ENCODE data around the gene ABHD16A. TPM values are rescaled to one million over a fixed set of nuclear protein-coding genes. Genes with fewer than 3 reads are reported as not detected.

Gene ABHD16A
- total RNA-seq, 1 donor from 2014 or later = 54.7 TPM

GRCh38 chr6:31701666-31702404 is 1.3 kb downstream of the ABHD16A start:
- peak overlapping the region; percentile 99 for H3K4me3 Mint-ChIP-seq (ENCODE audit: unreplicated experiment)
- peaks cover 31% of the 10 kb centered on the region for H3K4me1 Mint-ChIP-seq (ENCODE audit: unreplicated experiment)
- no peaks in the 10 kb centered on the region for H3K9me3 Mint-ChIP-seq (ENCODE audit: unreplicated experiment)
- no peak for DNase-seq (ENCODE audit: low spot score)
- no peaks in the 10 kb centered on the region for H3K36me3 Mint-ChIP-seq (ENCODE audit: low read depth, unreplicated experiment)
- peaks cover 6% of the 10 kb centered on the region for H3K27me3 Mint-ChIP-seq (ENCODE audit: unreplicated experiment)
- TF ChIP-seq CTCF (IDR thresholded peaks at IDR 0.05; ENCODE audit: unreplicated experiment) = no peak
- H3K27ac Mint-ChIP-seq (ENCODE audit: unreplicated experiment) = peak overlapping the region; percentile 98

DNA sequence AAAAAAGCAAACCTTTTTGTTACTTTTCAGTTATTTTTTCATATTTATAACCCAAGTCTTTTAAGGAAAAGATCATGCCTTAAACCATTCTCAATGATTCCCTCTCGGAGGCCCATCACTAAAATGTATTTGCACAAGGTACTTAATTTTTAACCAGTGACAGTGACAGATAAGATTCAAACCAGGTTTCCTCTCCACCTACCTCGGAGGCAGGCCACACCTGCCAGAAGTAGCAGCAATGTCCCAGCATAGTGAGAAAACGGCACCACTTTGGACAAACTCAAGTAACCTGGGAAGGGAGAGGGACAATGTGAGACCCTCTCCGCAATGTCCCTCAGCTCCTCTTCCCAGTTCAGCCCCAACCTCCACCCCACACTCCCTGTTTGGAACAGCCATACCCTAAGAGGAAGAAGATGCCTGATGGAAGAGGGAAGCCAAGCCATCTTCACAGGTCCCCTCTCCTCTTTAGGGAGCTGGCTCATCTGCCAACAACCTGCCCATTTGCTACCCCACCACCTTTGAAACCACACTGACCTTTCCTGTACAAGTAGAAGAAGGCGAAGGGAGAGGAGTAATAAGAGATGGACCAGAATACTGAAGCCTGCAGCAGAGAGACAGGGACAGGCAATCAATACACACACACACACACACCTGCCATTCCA is 2.3 kb downstream of the ABHD16A start:
- H3K4me1 Mint-ChIP-seq (ENCODE audit: unreplicated experiment) = peaks cover 32% of the 10 kb centered on the region
- TF ChIP-seq CTCF (IDR thresholded peaks at IDR 0.05; ENCODE audit: unreplicated experiment) = no peak
- H3K36me3 Mint-ChIP-seq (ENCODE audit: low read depth, unreplicated experiment) = no peaks in the 10 kb centered on the region
- DNase-seq (ENCODE audit: low spot score) = no peak
- no peak overlapping the region for H3K27ac Mint-ChIP-seq (ENCODE audit: unreplicated experiment)
- no peaks in the 10 kb centered on the region for H3K9me3 Mint-ChIP-seq (ENCODE audit: unreplicated experiment)
- peaks cover 6% of the 10 kb centered on the region for H3K27me3 Mint-ChIP-seq (ENCODE audit: unreplicated experiment)
- peak overlapping the region; percentile 48 for H3K4me3 Mint-ChIP-seq (ENCODE audit: unreplicated experiment)

- peak overlapping the region; percentile 84 for H3K27ac Mint-ChIP-seq (ENCODE audit: unreplicated experiment)
- no peak for DNase-seq (ENCODE audit: low spot score)
Observed at GRCh38 chr6:31697555-31697954, 5.6 kb downstream of the ABHD16A start.

DNA sequence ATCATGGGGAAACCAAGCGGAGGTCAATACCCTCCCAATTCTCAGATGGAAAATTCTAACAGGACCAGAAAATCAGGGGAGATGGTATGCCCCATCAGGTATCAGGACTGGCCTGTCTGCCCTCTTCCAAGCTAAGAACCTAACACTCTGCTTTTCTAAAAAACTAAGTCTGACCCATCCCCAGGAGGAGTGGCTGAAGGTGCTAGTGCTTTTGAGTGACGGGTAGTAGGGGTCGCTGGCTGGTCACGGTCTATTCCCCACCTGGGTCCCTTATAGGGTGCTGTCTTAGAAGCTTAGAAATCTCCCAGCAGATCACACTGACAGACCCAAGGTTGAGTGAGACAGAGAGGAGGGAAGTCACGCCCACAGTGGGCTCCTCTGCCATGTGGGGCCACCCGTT is 9.6 kb downstream of the ABHD16A start:
- DNase-seq (ENCODE audit: low spot score) = no peak
- Mint-ChIP-seq H3K4me3 (ENCODE audit: unreplicated experiment) (no peak overlapping the region), H3K4me1 (ENCODE audit: unreplicated experiment) (peaks cover 29% of the 10 kb centered on the region), H3K36me3 (ENCODE audit: low read depth, unreplicated experiment) (peaks cover 16% of the 10 kb centered on the region), H3K27ac (ENCODE audit: unreplicated experiment) (no peak overlapping the region), H3K27me3 (ENCODE audit: unreplicated experiment) (peaks cover 3% of the 10 kb centered on the region), H3K9me3 (ENCODE audit: unreplicated experiment) (no peaks in the 10 kb centered on the region)
- TF ChIP-seq CTCF (IDR thresholded peaks at IDR 0.05; ENCODE audit: unreplicated experiment) = no peak

More at GRCh38 chr6:31697555-31697954, 5.6 kb downstream of the ABHD16A start:
- no peak for TF ChIP-seq CTCF (IDR thresholded peaks at IDR 0.05; ENCODE audit: unreplicated experiment)
- no peaks in the 10 kb centered on the region for H3K9me3 Mint-ChIP-seq (ENCODE audit: unreplicated experiment)
- H3K4me3 Mint-ChIP-seq (ENCODE audit: unreplicated experiment) = peak overlapping the region; percentile 5
- peaks cover 30% of the 10 kb centered on the region for H3K4me1 Mint-ChIP-seq (ENCODE audit: unreplicated experiment)
- peaks cover 3% of the 10 kb centered on the region for H3K27me3 Mint-ChIP-seq (ENCODE audit: unreplicated experiment)
- peaks cover 10% of the 10 kb centered on the region for H3K36me3 Mint-ChIP-seq (ENCODE audit: low read depth, unreplicated experiment)

DNA sequence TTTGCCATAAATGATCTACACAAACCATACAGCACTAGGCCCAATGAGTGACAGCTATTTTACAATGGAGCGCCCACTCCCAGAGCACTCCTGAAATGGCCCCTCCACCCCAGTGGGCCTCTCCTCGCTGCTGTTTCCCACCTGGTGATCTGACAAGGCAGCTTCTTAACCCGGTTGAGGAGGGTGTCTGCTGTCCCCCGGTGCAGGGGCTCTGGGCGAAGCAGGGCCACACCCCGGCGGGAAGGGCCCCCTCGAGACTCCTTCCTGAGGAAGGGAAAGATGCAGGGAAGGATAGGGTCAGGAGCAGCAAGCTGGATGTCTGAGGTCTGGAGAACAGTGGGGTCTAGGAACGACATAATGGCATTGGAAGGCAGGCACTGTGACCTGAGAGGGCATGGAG is 10.2 kb downstream of the ABHD16A start:
- no peak for TF ChIP-seq CTCF (IDR thresholded peaks at IDR 0.05; ENCODE audit: unreplicated experiment)
- H3K9me3 Mint-ChIP-seq (ENCODE audit: unreplicated experiment) = no peaks in the 10 kb centered on the region
- DNase-seq (ENCODE audit: low spot score) = no peak
- no peak overlapping the region for H3K4me3 Mint-ChIP-seq (ENCODE audit: unreplicated experiment)
- peaks cover 3% of the 10 kb centered on the region for H3K27me3 Mint-ChIP-seq (ENCODE audit: unreplicated experiment)
- peaks cover 16% of the 10 kb centered on the region for H3K36me3 Mint-ChIP-seq (ENCODE audit: low read depth, unreplicated experiment)
- H3K27ac Mint-ChIP-seq (ENCODE audit: unreplicated experiment) = no peak overlapping the region
- peaks cover 26% of the 10 kb centered on the region for H3K4me1 Mint-ChIP-seq (ENCODE audit: unreplicated experiment)
